ENCODE measurements around the gene COL17A1.

DNA sequence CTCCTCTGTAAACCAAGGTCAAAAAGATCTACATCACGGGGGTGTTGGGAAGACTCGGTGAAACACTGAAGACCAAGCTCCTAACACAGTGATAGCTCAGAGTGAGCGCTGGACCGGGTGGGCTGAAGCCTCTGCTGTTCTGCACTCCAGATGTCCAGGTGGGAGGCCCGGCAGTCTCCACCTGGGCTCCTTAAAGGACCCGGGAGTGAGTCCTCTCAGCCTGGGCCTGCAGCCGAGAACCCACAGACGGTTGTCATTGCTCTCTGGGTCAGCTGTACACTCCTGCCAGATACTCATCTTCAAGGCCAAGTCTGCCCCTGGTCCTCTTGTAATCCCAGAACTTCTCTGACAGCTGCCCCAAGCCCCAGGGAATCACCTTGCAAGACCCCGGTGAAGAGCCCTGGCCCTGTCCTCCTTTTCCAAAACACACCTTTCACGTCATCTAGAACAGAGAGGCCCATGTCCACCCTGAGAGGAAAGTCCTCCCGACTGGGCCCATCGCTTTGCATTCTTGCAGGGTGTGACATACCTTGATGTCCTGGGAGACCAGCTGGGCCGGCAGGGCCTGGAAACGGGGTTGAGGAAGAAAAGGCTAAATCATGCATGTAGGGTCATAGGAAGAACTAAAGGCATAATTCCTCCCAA is 43.7 kb downstream of the COL17A1 start:
- TF ChIP-seq, protein P1, sequence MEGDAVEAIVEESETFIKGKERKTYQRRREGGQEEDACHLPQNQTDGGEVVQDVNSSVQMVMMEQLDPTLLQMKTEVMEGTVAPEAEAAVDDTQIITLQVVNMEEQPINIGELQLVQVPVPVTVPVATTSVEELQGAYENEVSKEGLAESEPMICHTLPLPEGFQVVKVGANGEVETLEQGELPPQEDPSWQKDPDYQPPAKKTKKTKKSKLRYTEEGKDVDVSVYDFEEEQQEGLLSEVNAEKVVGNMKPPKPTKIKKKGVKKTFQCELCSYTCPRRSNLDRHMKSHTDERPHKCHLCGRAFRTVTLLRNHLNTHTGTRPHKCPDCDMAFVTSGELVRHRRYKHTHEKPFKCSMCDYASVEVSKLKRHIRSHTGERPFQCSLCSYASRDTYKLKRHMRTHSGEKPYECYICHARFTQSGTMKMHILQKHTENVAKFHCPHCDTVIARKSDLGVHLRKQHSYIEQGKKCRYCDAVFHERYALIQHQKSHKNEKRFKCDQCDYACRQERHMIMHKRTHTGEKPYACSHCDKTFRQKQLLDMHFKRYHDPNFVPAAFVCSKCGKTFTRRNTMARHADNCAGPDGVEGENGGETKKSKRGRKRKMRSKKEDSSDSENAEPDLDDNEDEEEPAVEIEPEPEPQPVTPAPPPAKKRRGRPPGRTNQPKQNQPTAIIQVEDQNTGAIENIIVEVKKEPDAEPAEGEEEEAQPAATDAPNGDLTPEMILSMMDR (IDR thresholded peaks at IDR 0.05 in 2 of 3, conservative IDR thresholded peaks at IDR 0.05 in 1 of 3; ENCODE audit: borderline replicate concordance in 1 of 3, insufficient read depth in 1 of 3, low read depth in 2 of 3, low read length in 2 of 3), result no peak
- TF ChIP-seq CEBPB (IDR thresholded peaks at IDR 0.05; ENCODE audit: low read depth) (no peak), EZH2 (IDR thresholded peaks at IDR 0.05) (no peak), ZFX (IDR thresholded peaks at IDR 0.05) (no peak), SP1 (IDR thresholded peaks at IDR 0.05; ENCODE audit: low read depth) (no peak), POLR2AphosphoS5 (IDR thresholded peaks at IDR 0.05; ENCODE audit: low read depth, low read length) (no peak)
